GM12891 (cell line): ENCODE results near the gene SYT17.

Experiments
- POLR2A ChIP-seq: IDR thresholded peaks from 2 replicates; pipeline ENCODE4 v1.6.1; 2011; ENCODE audit warnings: low read depth, low read length, control low read depth
- POLR2AphosphoS5 ChIP-seq: IDR thresholded peaks from 2 replicates; pipeline ENCODE4 v1.6.1; 2011; ENCODE audit warnings: low read depth, low read length, control low read depth
- SPI1 ChIP-seq: IDR thresholded peaks from 2 replicates; pipeline ENCODE4 v1.6.1; 2011; ENCODE audit warnings: low read depth, low read length, control low read depth
- TAF1 ChIP-seq: IDR thresholded peaks from 2 replicates; pipeline ENCODE4 v1.6.1; 2011; ENCODE audit warnings: low read depth, low read length, control low read depth

DNA sequence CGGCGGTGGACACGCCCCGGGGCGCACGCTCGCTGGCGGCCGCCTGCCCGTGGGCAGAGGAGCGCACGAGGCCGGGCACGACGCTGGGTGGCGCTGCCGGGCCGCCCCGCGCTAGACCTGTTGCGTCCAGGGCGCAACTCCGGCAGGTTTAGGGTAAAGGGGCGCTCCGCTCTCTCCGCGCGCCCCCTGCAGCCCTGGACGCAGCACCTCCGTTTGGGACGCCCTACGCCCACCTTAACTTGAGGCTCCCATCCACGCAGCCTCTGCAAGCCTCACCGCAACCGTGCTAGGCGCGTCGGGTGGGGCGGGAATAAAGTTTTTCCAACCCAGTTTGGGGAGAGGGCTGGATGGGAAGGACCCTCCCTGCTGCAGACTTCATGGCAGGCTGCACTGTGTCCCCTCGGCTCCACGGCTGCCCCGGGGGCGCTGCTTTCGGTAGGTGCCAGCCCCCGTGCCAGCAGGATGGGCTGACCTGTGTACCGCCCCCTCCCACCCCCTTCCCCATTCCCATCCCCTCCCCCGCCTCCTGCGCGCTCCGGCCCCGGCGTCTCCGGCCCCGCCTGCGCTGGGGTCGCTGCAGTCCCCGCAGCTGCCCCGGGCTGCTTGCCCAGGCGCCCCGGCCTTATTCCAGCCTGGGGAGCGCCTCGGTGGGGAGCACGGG lies at the start of gene SYT17:
- TF ChIP-seq POLR2A (no peak), TAF1 (no peak), POLR2AphosphoS5 (no peak), SPI1 (no peak)
